GM12874 (cell line): Measurements from ENCODE around the gene CYBC1.

ENCODE experiments used
- TF ChIP-seq, protein P1 (sequence below): IDR thresholded peaks from 2 replicates; pipeline ENCODE4 v1.5.1; 2011; ENCODE audit warnings: low read depth, mild to moderate bottlenecking, control low read depth, low read length, moderate library complexity; ENCODE audit not compliant: insufficient read depth

Gene CYBC1

DNA sequence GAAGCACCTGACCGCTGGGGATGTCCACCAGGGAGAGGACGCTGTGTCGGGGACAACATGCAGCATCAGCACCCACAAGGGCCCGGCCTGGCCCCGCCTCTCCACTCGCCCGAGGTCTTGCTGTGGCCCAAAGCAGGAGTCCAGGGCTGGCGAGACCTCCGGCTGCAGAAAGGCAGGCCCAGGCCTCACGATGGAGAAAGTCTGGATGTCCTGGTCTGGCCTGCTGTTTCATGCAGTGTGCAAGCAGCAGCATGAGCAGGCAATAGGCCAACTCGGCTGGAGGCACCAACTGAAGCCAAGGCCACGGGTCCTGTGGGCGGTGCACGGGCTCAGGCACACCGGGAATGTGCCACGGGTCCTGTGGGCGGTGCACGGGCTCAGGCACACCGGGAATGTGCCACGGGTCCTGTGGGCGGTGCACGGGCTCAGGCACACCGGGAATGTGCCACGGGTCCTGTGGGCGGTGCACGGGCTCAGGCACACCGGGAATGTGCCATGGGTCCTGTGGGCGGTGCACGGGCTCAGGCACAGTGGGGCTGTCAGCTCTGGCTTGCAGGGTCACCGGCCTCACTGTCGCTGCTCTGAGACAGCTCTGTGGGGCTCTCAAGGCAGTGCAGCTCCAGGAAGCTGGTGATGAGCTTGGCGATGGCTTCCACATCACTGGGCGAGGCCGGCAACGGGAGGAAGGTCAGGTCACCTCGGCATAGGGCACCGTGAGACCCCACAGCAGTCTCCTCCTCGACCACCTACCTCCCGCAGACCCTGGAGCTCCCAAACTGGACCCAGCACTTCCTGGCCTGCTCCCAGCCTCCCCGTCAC is 6.9 kb downstream of the CYBC1 start:
- TF ChIP-seq, protein P1, sequence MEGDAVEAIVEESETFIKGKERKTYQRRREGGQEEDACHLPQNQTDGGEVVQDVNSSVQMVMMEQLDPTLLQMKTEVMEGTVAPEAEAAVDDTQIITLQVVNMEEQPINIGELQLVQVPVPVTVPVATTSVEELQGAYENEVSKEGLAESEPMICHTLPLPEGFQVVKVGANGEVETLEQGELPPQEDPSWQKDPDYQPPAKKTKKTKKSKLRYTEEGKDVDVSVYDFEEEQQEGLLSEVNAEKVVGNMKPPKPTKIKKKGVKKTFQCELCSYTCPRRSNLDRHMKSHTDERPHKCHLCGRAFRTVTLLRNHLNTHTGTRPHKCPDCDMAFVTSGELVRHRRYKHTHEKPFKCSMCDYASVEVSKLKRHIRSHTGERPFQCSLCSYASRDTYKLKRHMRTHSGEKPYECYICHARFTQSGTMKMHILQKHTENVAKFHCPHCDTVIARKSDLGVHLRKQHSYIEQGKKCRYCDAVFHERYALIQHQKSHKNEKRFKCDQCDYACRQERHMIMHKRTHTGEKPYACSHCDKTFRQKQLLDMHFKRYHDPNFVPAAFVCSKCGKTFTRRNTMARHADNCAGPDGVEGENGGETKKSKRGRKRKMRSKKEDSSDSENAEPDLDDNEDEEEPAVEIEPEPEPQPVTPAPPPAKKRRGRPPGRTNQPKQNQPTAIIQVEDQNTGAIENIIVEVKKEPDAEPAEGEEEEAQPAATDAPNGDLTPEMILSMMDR = no peak

DNA sequence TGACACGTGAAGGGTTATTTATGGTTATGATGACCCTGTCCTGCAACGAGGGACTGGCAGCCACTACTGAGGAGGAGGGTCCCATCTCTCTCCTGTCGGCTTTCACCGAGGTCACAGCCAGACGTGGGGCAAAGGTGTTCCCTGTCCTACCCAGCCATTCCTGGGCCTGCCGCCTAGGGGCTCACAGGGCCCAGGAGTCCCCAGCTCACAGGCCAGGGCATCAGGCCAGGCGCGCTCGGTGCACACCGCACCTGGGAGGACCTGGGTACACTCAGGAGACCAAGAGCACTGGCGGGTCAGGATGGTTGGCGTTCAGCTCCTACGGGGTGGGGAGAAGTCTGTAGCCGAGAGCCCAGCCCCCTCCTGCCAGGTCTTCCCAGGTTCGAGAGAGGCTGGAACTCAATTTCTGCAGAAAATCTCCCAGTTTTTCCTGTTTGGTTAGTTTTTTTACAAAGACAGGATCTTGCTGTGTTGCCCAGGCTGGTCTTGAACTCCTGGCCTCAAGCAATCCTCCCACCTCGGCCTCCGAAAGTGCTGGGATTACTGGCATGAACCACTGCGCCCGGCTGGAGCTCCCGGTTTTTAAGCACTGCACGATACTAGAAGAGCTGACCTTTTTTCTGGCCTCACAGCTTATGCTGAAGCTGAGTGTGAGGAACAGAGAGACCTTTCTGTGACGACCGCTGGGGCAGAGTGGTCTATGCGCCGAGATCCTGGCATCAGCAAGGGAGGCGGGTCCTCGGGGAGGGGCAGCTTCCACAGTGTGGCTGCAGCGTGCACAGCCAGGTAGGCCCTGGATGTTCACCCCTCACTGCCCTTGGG is 7.7 kb downstream of the CYBC1 start:
- TF ChIP-seq, protein P1 = no peak

DNA sequence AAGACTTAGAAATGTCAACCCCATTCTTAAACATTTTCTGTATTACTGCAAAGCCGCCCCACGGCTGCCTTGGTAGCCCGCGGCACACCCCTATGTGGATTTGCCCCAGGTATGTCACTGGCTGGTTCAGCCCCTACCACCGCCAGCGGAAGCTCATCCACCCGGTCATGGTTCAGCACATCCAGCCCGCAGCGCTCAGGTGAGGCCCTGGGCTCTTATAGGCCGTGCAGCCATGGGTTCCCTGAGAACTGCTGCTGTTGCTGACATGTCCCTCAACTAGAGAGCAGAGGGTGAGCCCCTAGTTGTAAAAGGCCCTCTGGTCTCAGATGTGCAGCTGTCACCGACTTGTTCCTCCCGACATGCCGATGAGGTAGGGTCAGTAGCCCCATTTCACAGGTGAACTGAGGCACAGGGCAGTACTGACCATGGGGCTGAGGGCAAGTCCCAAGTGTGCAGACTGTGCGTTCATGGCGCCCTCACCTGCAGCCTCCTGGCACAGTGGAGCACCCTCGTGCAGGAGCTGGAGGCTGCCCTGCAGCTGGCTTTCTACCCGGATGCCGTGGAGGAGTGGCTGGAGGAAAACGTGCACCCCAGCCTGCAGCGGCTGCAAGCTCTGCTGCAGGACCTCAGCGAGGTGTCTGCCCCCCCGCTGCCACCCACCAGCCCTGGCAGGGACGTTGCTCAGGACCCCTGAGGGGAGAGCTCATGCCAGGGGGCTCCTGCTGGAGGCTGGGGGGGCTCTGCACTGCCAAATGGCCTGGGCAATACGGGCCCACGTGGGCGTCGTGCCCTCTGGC is 8.7 kb downstream of the CYBC1 start:
- TF ChIP-seq, protein P1 = no peak

DNA sequence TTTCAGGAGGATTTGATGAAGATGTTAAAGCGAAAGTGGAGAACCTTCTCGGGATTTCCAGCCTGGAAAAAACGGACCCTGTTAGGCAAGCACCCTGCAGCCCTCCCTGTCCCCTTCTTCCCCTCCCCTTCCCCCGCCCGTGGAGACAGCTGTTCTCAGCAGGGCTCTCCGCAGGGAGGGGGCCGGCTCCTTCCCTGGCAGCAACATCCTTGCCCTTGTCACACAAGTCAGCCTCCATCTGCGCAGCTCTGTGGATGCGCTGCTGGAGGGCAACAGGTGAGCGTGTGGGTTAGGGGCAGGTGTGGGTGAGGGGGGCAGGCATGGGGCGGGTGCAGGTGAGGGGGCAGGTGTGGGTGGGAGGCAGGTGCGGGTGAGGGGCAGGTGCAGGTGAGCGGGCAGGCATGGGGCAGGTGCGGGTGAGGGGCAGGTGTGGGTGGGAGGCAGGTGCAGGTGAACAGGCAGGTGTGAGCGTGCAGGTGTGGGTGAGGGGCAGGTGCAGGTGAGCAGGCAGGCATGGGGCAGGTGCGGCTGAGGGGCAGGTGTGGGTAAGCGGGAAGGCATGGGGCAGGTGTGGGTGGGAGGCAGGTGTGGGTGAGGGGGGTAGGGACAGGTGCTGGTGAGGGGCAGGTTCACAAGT is 9.4 kb downstream of the CYBC1 start:
- TF ChIP-seq, protein P1 = no peak

DNA sequence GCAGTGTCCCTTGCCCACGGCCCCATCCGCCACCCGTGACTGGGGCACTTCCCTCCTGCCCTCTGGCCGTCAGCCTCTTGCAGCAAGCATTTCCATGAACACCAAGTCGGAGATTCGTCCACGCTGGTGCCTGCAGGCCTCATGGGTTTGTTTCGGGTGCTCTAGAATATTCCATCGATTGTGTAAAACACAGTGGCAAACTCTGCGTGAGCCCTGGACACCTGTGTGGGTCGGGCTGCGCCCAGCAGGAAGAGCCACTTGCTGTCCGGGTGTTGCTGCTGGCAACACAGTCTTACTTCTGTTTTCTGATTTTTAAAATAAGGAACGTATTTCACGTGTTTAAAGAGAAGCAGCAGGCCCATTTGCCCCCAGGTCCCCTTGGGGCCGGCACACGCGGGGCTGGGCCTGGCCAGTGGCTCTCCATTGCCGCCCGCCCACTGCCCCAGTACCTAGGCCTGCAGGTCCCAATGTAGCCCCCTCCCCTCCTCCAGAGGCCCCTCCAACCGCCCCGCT is 10.0 kb downstream of the CYBC1 start:
- TF ChIP-seq, protein P1 = no peak

DNA sequence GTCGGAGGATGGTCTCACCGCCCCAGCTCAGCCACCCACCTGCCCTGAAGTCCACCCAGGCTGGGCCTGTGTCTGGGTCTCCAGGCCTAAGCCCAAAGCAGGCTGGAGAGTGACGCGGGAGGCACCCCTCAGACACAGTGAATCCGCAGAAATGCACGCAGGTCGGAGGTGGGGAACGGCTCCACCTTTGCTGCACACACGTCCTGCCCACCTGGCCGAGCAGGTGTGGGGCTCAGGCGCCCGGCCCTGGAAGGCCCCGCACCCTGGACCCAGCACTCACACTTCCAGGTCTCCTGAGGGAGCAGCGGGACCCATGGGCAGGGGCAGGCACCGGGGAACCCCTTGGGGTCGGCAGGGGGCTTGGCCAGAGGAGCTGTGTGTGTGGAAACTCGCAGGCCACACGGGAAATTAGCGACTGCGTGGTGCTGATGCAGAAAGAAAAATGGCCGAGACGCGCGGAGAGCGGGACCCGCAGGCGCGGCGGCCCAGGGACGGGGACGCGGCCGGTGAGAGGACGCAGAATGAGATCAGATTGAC is 10.7 kb downstream of the CYBC1 start:
- TF ChIP-seq, protein P1 = no peak
